Activated T-helper 1 cell treated with anti-CD3 and anti-CD28 coated beads, Interleukin-2, amount 50 U/mL, for 16 hours (primary cell): ENCODE results near the gene ACKR4.
"Not testable (repeated sequence)": the region's sequence is repeated elsewhere in the genome, so short reads cannot be mapped to it uniquely, and the experiment has no call there.

ENCODE experiments used
- DNase-seq, 2 donors: peaks; one replicate each; pipeline ENCODE4 v3.0.0-alpha.2; 2020; ENCODE audit warnings: low read depth in 1 of 2, low spot score in 1 of 2

Gene ACKR4

DNA sequence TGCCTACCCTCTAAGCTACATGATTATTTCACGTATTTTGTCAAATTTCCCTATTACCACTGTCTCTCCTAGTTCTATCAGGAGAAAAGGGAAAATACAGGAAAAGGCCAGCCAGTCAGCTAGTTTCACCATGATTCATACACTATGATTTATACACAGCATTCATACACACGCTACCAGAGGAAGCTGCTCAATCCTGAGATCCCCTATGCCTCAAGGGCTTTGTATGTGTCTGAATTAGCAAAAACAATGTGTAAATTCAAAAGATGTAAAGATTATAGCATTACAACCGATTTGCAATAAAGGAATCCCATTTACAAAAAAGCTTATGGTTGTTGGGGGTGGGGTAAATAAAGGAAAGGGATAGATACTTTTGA, 3.1 kb upstream of the ACKR4 start:
- no peak for DNase-seq

DNA sequence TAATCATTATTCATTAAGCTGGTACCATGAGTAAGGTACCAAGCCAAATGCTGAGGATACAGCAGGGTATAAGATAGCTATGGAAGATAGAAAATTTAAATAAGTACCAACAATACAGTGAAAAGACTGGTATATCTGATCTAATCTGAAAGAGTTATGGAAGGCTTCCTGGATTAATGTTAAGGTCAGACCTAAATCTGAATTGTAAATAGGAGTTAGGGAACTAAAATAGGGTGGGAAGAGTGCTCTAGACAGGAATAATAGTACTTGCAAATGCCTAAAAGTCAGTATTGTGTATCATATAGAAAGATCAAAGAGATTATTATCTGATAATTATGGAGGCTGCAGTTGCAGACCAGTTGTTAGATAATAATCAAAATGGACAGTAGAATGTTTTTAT, 2.6 kb upstream of the ACKR4 start:
- DNase-seq, result no peak

DNA sequence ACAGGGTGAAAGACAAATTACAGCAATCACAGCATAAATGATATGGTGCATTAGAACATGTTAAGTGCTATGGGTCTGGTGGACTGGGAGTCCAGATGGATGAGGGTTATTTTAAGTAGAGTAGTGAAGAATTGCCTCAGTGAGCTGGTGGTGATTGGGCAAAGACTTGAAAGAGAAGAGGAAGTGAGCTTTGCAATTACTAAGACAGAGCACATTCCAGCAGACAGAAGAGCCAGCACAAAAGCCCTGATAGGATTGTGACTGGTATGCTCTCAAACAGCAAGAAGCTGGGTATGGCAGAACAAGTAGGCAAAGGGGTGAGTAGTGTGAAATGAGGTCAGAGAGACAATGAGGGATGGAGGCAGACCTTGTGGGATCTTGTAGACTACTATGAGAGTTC, 2.1 kb upstream of the ACKR4 start:
- DNase-seq, result no peak

DNA sequence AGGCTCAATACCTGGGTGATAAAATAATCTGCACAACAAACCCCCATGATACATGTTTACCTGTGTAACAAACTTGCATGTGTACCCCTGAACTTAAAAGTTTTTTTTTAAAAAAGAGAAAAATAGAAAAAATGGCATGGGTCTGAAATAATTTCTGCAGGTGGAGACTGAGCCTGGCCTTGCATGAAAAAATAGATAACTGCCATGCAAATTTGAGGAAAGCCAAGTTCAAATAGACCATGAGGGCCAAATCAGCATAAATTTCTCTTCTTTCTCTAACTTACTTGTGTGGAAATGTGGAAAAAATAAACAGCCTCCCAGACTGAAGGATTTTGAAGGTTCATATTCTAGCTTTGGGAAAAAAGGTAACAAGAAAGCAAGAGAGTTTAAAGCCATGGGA, 744 bp upstream of the ACKR4 start:
- DNase-seq, result no peak

DNA sequence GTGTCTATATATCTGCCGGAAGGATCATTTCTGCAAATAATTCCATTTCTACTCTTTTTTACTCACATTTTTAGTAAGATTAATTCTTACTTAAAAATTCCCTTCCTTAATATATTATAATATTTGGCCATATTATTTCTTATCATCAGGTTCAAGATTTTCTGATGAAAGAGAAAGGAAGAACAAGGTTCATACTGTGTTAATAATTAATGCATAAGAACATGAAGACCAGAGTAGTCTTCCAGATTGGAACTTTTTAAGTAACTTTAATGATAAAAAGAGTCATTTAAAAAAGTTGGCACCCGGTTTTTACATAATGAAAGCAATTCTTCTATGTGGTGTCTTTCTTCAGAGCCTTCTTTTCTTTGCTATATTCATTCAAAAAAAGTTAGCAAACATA, 590 bp downstream of the ACKR4 start:
- no peak for DNase-seq

DNA sequence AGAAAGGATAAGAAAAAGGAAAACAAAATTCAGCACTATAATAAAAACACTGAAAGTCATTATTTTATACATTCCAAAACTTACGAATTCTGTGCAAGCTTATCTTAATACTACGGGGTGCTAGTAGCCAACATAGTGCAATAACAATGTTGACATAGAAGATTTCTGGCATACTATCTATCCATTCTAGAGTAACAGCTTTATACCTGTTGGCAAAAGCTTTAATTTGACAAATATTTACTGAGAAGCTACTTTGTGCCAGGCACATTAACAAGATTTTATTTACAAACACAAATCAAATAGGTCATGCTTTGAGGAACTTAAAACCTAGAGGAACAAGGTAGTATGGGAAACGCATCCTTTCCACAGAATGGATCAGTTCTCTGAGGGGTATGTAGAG, 1.1 kb downstream of the ACKR4 start:
- no peak for DNase-seq

DNA sequence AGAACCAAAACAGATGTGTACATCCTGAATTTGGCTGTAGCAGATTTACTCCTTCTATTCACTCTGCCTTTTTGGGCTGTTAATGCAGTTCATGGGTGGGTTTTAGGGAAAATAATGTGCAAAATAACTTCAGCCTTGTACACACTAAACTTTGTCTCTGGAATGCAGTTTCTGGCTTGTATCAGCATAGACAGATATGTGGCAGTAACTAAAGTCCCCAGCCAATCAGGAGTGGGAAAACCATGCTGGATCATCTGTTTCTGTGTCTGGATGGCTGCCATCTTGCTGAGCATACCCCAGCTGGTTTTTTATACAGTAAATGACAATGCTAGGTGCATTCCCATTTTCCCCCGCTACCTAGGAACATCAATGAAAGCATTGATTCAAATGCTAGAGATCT, 3.5 kb downstream of the ACKR4 start:
- not testable (repeated sequence) for DNase-seq

DNA sequence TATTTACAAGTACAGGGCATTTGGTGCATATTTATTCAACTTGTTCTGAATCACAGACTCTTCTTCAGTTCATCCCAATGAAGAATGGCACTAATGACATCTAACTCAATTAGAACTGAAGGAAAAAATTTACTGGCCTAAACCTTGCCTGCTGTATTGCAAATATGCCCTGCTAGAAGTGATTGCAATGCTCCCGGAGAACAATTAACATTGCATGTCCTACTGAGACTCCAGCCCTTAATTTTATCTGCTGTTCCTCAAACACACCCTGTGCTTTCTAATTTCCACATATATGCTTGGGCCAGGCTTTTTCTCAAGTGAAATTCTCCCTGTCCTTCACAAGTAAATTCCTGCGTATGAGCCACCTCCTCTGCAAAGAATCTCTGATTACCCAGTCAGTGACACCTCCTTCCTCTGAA, 8.3 kb downstream of the ACKR4 start:
- DNase-seq, result no peak

DNA sequence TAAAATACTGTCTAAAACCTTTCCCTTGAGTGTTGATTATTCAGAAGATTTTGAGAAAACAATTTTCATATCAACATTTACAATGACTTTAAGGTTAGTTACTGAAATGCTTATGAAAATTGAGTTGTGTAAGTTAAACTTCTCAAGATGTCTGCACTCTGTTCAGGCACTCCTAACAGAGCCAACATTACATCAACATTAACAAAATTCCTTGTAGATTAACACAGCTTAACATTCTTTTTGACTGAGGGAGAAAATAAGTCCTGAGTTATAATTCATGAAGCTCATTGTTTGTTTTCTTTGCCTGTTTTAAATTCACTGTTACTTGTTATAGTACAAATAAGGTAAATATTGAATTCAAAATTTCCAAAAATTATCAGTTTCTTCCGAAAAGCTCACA, 9.0 kb downstream of the ACKR4 start:
- DNase-seq, result no peak

DNA sequence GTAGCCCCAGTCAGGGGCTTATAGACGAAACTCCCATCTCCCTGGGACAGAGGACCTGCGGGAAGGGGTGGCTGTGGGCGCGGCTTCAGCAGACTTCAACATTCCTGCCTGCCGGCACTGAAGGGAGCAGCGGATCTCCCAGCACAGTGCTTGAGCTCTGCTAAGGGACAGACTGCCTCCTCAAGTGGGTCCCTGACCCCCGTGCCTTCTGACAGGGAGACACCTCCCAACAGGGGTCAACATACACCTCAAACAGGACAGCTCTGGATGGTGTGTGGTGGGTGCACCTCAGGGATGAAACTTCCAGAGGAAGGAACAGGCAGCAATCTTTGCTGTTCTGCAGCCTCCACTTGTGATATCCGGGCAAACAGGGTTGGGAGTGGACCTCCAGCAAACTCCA, 9.6 kb downstream of the ACKR4 start:
- not testable (repeated sequence) for DNase-seq

DNA sequence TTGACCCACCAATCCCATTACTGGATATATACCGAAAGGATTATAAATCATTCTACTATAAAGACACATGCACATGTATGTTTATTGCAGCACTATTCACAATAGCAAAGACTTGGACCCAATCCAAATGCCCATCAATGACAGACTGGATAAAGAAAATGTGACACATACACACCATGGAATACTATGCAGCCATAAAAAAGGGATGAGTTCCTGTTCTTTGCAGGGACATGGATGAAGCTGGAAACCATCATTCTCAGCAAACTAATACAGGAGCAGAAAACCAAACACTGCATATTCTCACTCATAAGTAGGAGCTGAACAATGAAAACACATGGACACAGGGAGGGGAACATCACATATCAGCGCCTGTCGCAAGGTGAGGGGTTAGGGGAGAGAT, 18.2 kb downstream of the ACKR4 start:
- DNase-seq, result not testable (repeated sequence)

DNA sequence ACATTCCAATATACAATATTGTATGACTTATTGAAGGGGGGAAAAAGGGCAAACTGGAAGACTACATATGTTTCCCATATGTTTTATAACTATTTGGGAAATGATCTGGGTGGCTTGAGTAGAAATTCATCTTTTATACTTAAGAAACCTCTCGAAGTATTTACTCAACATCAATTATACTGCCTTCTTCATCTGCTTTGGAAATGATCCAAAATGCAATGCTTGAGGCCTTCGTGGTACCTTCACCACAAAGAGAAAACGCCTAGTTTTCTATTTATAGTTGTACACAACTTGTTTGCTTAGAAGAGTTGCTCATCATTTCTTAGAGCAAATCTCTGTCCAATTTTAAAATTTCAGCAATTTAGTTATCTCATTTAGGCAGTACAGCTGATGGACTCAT, 18.8 kb downstream of the ACKR4 start:
- no peak for DNase-seq

DNA sequence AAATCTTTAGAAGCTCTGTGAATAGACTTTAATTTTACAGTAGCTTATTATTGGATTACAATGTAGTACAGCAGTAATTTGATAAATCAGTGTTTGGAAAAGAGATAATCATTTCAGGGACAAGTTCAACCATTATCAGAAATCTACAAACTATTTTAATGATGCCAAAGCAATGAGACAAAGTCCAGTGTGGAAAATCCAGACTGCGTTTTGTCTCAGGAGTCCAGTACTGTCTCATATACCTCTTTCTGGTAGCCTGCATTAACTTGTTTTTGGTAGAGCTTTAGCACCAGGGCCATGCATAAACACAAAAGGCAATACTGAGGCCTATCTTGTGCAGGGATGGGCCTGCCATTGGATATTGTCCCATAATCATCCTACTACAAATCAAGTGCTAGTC, 19.7 kb downstream of the ACKR4 start:
- no peak for DNase-seq

DNA sequence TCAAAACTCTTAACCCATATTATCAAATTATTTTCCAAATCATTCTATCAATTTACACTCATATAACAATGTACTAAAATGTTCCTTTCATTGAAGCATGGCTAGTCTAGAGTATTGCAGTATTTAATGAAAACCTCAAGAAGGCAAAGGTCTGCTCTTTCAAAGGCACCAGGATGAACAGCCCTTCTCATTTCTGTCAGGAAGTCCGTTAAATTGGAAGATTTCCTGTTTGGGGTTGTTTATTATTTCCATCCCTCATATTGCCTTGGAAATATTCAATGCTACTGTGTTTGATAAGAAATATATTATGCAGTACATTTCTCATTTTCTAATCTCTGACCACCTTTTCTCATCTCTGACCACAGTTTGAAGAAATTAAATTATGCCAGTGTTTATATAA, 25.1 kb downstream of the ACKR4 start:
- no peak for DNase-seq

DNA sequence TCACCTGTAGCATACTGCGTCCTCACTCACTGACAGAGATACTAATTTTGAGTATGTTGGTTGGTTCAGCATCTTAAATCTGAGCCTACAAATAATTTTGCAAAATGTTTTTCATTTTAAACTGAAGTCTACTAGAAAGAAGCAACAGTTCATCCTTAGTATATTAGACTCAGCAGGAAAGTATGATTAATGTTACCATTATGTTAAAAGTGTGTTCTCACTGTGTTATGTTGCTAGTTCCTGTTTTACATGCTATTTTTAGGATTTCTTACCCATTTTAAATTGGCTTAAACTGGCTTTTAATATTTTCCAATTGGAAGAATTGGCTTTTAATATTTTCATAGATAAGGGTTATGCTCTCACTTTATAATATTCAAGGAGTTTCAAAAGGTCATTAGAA, 25.7 kb downstream of the ACKR4 start:
- no peak for DNase-seq

DNA sequence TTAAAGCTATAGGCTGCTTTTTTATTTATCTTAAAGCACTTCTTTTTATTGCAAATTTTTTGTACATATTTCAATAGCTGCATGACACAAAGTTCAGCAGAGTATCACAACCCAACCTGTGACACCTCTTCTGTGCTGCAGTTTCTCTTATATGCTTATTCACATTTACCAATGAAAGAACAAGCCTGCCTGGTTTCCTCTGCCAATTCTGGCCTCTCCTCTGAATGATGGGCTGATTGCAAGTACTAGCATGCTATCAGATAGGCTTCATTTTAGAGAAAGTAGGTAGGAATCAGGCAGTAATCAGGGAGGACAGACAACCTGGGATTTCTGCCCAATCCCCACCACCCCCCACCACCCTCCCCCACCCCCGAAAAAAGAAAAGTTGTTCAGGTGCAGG, 26.6 kb downstream of the ACKR4 start:
- DNase-seq, result no peak

DNA sequence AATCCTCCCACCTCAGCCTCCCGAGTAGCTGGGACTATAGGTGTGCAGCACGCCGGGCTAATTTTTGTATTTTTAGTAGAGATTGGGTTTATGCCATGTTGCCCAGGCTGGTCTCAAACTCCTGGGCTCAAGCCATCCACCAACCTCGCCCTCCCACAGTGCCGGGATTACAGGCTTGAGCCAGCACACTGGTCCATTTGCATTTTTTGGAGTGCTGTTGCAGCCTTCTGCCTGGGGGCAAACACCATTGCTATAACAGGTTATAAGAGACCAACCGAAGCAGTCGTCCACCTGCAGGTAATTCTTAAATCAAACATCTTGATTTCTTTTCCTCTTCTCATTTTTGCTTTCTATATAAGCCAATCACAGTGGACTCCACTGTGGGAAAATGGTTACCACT, 27.7 kb downstream of the ACKR4 start:
- no peak for DNase-seq

DNA sequence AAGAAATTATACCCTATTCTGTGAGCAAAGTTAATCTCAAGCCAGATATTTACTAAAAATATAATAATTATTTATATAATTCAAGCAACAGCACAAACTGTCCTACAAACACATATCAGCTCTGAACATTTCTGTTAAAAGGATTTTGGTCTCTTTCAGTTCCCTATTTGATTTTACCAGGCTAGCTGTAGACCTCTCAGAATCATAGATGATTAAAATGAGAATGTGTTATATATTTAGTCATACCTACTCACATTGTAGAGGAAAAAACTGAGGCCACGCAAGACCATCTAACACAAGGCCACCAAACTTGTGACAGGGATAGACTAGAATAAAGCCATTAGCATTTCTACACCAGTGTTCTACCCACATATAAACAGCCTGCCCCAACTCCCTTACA, 28.5 kb downstream of the ACKR4 start:
- no peak for DNase-seq

DNA sequence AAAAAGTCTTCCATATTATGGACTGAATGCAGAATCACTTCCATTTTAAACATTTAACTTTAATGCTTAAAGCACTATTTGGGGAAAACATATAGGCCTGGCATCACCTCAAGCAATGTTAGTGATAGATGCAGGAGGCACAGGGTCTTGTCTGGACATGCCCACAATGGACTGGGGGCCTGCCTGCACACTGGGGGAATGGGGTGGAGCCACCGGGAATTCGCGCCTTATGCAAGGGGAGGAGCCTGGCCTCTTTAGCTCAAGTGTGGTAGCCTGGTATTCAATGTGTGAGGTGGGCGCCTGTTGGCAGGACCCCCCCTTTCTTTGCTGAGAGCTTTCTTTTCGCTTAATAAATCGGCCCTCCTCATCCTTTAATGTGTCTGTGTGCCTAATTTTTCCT, 29.9 kb downstream of the ACKR4 start:
- DNase-seq, result no peak

DNA sequence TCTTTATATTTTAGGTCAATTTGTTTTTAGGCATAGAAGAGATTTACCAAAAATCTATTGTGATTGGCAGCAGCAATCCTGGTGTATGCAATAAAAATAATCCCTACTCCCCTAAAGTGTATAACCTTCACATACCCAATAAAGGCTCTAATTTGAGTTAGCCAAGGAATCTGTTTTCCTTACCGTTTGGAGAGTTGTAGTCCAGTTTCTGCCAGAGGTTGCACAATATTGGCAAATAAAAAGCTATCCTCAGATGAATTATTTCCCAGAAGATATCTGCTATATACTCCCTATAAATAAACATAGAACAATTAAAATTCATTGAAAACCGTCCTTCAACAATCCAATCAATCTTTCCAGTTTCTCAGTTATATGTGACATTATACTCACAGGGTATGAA, 31.1 kb downstream of the ACKR4 start:
- DNase-seq, result no peak

DNA sequence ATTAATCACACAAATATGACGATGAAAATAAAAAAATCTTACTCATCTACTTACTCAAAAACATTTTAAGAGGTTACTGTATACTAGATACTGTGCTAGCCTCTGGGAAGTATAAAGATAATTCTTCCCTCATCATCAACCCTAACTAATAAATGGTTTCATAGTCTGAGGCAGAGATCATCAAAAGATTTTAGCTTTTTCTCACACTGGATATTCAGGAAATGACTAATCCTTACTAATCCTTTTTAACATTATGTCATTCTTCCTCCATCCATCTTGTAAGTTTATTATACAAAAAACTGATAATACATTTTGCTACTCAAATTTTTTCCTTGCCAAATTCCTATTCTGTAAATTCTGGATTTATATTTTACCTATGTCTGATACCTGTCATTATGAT, 32.9 kb downstream of the ACKR4 start:
- no peak for DNase-seq

DNA sequence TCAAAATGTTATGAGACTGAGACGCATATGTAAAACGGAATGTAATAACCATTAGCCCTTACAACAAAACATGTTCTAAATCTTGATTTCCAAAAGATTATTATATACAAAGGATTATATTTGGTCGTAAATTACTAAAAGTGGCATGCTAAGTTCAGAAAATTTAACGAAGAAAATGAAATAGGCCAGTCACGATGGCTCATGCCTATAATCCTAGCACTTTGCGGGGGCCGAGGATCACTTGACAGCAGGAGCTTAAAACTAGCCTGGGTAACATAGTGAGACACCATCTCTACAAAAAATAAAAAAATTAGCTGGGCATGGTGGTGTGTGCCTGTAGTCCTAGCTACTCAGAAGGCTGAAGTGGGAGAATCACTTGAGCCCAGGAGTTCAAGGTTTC, 33.5 kb downstream of the ACKR4 start:
- no peak for DNase-seq

DNA sequence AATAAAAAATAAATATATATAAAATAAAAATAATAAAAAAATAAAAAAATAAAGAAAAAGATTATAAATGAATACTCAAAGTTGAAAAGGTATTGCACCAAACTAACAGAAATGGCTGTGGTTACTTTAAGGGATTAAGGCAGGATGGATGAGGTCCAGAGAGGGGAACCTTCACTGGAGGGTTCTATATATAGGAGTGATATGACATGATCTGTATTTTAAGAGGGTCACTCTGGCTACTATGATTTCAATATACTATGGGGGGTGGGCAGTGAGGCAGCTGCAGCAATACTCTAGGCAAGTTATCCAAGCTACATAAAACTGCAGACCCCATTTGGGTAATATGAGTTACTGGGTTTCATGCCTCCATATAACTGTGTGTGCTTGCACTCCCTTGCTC, 38.0 kb downstream of the ACKR4 start:
- no peak for DNase-seq

DNA sequence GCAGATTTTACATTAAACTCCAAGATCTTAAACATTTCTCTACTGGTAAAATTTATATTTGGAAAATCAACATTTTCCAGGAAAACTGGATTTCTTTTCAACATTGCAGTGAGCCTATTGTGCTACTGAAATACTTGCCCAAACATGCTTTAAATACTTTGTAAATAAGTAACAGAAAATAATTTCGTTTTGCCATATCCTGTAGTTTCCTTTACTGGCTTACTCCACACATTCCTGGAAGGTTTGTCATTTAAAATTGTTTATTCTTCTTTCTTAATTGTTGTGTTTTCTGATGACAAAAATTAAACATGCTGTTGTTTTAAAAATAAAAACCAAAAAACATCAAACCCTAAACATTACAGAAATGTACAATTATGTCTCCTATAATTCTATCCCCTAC, 40.5 kb downstream of the ACKR4 start:
- no peak for DNase-seq
